Limb (tissue), 2 donors: ENCODE measurements around the gene NT5DC2.

Experiments
- DNase-seq, 2 donors: peaks; one replicate each; pipeline ENCODE4 v3.0.0-alpha.2; 2016; ENCODE audit errors: extremely low spot score in 2 of 2

NT5DC2 gene

DNA sequence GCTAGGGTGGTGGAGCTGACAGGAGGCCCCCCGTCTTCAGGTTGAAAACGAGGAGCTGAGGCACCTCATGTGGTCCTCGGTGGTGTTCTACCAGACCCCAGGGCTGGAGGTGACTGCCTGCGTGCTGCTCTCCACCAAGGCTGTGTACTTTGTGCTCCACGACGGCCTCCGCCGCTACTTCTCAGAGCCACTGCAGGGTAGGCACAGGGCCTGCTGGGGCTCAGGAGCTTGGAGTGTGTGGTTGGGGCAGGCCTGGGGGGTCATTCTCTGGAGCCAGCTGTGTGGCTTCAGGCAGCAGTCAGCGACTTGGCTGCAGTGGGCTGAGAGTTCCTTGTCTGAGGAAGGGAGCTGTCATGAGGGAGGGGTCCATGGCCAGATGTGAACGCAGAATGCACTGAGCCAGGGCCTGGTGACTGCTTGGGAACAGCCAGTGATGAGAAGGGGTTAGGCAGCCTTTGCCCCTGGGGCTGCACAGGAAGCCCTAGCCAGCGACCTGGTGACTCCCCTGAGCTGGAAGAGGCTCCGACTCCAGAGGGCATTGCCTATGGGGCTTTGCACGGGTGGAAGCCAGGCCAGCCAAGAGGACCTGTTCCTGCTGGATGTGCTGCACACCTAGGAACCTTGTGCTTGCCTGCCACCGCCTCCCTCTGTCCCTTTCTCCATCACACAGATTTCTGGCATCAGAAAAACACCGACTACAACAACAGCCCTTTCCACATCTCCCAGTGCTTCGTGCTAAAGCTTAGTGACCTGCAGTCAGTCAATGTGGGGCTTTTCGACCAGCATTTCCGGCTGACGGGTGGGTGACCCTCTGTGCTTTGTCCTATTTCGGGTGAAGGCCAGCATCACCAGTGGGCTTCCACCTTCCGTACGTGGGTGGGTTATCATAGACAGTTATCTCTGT is 43.4 kb downstream of the NT5DC2 start:
- no peak for DNase-seq

DNA sequence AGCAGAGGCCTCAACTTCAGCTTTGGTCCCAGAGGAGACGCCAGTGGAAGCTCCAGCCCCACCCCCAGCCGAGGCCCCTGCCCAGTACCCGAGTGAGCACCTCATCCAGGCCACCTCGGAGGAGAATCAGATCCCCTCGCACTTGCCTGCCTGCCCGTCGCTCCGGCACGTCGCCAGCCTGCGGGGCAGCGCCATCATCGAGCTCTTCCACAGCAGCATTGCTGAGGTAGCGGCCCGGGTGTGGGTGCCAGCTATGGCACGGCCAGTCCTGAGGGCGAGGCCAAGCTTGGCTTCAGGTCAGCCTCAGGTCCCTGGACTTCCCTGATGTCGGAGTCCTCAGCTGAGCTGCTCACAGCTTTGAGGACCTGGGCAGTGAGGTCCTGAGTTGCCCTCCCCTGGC is 44.2 kb downstream of the NT5DC2 start:
- no peak for DNase-seq

DNA sequence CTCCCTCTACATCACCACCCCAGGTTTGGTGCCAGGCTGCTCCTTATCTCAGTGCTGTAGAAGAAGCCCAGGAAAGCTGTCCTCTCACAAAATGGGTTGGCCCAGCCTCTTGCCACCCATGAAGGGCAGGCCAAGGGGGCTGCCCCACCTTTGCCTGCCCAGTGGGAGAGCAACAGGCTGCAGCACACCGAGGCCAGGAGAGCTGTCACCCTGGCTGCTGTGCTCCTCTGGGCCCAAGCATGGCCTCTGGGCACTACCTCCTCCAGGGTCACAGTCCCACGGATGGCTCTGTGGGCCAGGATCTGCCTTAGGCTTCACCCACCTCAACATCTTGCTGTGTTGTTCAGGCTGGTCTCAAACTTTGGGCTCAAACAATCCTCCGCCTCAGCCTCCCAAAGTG is 44.9 kb downstream of the NT5DC2 start:
- no peak for DNase-seq

DNA sequence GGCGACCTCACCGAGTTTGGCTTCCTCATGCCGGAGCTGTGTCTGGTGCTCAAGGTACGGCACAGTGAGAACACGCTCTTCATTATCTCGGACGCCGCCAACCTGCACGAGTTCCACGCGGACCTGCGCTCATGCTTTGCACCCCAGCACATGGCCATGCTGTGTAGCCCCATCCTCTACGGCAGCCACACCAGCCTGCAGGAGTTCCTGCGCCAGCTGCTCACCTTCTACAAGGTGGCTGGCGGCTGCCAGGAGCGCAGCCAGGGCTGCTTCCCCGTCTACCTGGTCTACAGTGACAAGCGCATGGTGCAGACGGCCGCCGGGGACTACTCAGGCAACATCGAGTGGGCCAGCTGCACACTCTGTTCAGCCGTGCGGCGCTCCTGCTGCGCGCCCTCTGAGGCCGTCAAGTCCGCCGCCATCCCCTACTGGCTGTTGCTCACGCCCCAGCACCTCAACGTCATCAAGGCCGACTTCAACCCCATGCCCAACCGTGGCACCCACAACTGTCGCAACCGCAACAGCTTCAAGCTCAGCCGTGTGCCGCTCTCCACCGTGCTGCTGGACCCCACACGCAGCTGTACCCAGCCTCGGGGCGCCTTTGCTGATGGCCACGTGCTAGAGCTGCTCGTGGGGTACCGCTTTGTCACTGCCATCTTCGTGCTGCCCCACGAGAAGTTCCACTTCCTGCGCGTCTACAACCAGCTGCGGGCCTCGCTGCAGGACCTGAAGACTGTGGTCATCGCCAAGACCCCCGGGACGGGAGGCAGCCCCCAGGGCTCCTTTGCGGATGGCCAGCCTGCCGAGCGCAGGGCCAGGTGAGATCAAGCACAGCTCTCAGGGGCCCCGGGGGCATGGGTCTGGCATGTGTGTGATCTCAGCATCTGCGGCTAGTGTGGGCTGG is 45.6 kb downstream of the NT5DC2 start:
- no peak for DNase-seq

DNA sequence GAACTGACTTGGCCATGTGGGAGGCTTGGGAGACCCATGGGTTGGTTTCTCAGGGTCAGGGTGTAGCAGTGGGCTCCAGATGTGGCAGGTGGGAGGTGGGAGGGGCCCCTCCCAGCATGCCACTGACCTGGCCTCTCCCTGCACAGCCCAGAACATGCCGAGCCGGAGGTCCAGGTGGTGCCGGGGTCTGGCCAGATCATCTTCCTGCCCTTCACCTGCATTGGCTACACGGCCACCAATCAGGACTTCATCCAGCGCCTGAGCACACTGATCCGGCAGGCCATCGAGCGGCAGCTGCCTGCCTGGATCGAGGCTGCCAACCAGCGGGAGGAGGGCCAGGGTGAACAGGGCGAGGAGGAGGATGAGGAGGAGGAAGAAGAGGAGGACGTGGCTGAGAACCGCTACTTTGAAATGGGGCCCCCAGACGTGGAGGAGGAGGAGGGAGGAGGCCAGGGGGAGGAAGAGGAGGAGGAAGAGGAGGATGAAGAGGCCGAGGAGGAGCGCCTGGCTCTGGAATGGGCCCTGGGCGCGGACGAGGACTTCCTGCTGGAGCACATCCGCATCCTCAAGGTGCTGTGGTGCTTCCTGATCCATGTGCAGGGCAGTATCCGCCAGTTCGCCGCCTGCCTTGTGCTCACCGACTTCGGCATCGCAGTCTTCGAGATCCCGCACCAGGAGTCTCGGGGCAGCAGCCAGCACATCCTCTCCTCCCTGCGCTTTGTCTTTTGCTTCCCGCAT is 46.4 kb downstream of the NT5DC2 start:
- no peak for DNase-seq

DNA sequence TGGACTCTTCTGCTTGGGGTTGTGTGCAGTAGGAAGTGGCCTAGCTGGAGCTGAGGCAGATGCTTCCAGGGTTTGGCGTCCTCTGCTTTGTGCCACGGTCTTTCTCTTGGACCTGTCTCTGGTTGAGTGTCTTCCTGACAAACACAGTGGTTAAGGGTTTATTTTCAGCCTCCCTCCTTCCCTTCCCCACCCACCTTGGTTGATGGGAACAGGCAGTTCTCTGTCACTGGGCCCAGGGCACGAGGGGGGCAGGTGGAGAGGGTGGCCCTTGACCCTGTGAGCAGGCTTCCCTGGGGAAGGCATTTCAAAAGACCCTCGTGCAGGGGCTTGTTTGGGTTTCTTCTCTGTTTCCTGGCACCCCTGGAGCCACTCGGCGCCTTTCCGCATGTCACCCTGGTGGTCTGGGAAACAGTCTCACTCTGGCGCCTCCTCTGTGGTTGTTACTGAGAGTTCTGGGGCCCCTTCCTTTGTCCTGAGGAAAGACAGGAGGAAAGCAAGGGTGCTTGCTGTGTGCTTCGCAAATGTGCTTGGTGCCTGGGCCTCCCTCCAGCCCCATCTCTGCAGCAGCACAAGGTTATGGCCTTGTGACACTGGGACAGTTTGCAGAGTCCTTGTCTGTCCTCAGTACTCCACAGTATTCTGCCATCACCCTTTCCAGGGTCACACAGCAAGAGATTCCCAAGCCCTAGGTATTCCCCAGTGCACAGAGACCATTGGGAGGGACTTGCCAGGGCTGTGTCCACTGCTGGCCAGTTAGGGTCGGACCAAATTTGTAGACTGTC is 48.8 kb downstream of the NT5DC2 start:
- DNase-seq = no peak

DNA sequence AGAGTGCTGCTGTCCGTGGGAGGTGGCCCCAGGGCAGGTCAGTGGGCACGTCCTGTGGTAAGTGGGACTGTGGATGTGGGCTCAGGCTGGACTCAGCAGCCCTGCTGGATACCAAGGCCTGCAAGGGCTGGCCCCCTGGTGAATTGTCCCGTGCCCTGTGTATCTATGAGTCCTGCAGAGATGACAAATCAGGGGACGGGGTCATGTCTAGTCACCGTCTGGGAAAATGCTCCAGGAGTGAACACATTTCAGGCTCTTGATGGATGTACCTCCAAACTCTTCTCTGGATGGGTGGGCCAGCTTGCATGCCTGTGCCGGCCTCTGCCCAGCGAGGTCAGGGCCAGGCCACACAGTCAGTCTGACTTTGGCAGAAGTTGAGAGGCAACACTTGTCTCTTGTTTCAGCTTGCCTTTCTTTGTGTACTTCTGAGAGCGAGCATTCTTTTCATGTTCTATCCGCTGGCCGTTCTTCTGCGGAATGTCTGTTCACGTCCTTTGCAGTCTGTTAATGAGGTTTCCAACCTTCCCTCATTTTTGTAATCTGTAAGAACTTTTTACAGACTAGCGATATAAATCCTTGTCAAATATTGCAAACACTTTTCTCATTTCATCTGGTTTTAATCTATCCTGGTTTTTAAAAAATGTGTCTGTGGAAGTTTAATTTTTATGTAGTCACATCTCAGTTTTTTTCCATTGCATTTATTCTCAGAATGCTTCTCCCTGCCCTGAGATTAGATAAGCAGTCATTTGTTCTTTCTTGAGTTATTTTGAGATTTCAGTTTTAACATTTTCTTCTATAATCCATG is 49.9 kb downstream of the NT5DC2 start:
- peak in 1 of 2 donors; percentile 38 for DNase-seq

DNA sequence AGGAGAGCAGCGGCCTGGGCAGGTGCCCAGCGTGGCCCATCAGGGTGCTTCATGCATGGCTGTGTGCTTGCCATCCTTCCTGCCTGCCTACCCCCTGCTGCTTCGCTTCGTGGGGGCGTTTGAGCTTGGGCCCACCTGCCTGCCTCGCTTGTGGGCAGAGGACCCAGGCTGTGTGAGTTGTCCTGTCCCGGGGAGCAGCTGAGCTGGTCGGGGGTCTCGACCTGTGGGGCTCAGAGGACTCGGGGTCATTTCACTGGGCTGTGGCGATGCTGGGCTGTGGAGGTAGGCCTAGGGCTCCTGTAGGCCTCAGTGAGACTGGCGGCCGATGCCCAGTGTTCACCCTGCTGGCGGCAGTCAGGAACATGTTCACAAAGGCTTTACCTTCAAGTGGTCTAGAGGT is 50.6 kb downstream of the NT5DC2 start:
- no peak for DNase-seq

DNA sequence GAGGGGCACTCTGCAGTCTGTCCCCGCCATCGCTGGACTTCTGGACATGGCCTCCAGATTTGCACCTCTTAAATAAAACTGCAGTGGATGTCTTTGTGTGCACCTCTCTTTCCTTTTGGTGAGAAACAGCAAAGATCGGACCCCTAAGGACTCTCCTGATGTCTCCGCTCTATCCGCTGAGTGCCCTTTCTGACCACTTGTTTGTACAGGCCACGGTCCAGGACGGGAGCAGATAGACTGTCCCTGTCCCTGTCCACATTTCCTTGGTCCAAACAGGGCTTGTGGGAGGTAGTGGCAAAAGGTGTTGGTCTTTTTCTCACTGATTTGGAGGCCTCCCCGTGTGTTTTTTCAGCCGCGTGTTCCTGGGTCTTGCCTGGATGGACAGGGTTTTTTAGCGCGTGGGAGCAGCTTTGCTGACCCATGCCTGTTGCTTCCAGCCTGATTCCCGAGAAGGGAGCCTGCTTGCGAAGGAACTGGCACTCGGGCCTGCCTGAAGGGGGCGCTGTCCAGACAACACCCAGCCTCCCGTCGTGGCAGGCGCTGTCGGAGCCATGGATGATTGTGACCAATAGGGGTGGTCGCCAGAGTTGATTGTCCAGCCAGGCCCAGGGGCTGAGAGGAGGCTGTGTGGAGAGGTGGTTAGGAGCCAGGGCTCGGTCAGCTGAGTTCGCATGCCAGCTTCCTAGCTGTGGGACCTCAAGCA is 51.7 kb downstream of the NT5DC2 start:
- DNase-seq = no peak

DNA sequence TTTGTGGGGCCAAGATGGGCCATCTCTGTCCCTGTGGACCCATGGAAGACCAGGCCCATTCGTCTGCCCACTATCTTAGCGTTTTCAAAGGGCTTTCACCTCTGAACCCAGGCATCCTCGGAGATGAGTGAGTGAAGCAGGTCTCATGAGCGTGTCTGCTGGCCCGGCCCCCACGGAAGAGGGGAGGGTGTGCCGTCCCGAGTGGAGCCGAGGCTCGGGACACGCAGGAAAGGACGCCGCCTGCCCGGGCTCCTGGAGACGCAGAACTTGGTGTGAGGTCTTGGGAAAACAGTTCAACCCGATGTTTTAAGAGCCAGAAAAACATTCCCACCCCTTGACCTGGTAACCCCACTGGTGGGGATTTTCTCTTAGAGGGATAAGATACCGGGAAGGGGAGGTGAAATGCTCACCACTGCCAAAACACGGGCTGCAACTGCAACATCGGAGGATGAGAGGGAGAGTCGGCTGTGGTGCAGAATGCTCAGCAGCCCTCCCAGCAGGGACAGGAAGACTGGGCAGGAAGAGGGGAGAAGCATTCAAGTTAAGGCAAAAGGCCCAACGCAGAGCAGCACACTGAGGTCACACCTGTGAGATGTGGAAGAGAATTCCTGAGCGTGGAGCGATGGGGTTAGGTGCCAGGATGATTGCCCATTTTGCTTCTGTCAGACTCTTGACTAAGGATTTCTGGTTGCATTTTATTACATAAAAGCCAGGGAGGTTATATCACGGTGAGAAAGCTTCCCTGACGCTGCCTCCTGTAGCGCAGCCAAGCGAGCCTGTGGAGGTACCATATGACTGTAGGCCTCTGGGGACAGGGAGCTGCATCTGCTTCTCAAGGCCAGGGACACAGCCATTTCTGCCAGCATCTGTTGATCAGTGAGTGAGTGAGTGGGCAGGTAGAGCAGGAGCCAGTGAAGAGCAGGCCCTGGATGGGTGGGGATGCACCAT is 52.6 kb downstream of the NT5DC2 start:
- no peak for DNase-seq

DNA sequence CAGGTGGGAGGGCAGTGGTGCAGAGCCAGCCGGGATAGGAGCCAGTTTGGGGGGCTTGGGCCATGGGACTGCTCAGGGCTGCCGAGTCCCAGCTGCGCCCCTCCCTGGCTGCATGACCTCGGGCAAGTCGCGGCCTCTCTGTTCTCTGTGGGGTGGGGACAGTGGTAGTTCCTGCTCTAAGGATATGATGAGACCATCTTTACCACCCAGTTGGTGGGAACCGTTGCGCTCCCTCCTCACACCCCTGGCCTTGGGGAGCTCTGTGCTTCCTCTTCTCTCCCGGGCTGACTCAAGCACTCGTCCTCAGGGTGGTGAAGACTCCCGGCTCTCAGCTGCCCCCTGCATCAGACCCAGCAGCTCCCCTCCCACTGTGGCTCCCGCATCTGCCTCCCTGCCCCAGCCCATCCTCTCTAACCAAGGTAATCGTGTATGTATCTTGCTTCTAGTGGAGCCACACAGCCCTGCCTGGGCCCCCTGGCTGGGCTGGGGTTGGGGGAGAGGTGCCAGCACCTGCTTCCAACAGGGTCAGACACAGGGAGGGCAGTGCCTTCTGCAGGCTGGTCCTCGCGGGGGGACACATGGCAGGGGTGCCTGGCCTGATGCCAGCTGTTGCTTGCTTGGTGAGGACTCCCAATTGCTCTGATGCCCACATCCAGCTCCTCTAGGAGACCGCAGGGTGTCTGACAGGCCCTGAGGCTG is 53.6 kb downstream of the NT5DC2 start:
- no peak for DNase-seq

DNA sequence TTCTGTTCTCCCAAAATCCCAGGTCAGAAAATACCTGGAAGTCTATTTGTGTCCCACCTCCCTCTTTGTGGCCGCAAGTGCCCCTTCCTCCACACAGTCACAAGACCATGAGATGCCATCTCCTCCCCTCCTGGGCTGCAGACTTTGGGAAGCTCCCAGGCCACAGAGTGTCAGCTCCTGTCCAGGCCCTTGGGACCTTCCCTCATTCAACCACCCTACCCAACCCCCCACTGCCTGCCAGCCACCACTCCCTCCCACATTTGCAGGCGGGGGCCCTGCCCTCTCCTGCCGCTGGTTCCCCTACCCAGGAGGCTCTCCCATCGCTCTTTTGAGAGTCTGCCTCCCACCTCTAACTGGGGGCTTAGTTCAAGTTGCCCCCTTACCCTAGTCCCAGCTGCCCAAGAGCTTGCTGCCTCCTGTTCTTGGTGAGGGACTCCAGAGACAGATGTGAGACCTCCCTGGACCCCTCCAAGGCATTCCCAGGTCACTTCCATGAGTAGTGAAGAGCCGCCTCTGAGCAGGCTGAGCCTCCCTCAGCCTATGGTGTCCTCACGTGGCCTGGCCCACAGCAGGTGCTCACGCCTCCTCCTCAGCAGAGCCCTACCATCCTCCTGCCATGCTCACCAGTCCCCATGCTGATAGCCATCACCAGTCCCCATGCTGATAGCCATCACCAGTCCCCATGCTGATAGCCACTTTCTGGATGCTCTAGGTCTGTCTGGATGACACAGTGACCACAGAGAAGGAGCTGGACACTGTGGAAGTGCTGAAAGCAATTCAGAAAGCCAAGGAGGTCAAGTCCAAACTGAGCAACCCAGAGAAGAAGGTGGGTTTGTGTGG is 54.4 kb downstream of the NT5DC2 start:
- DNase-seq = no peak

DNA sequence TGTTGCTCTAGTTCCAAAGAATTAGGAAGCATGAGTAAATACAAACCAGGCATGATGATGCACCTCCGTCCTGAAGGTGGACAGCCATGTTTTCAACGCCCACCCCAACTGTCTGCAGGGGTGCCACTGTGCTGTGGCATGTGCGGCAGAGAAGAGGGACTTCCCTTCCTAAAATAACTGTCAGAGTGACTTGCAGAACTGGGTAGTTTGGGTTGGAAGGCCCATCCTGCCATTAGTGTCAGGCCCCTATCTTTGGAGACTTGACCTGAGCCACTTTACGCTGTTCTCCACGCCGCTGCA is 55.9 kb downstream of the NT5DC2 start:
- no peak for DNase-seq

DNA sequence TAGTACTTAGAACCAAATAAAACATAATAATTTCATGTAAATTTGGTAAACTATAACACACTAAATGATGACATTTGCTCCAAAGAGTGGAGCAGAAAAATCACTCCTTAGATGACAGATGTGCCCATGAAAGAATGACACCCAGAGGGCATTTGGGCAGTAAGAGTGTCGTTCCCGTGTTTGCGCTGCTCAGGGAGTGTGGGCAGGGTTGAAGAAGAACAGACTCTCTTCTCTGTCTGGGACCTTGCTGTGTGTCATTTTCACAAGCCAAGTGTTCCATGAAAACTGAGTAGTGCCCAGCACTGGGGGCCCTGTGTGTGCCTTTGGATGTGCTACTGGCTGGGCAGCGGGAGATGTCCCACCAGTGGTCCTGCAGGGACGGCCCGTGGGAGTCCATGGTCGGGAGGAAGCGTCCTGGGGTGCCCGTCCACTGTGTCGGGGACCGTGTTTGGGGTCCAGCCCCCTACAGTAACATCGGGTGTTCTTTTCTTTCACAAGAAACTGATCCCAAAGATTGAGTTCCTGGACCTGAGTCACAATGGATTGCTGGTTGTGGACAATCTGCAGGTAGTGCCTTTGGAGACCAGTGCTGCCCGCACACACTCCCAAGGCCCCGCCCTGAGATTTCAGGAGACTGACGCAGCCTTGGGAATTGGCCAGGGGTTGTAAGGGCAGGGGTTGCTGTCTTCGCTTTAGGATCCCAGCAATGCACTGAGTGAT is 56.4 kb downstream of the NT5DC2 start:
- DNase-seq = no peak
